HFFc6 (cell line): ENCODE measurements around the gene LMX1B. TPM values are rescaled to one million over a fixed set of nuclear protein-coding genes. Genes with fewer than 3 reads are reported as not detected.
"Not testable (repeated sequence)": the region's sequence is repeated elsewhere in the genome, so short reads cannot be mapped to it uniquely, and the experiment has no call there.

Experiments
- DNase-seq: peaks from one replicate; pipeline ENCODE4 v3.0.0-alpha.2; 2018
- H3K27ac Mint-ChIP-seq: 2 replicates; pipeline ENCODE4 v1.8.0; 2020; ENCODE audit warnings: mild to moderate bottlenecking, mixed read lengths
- H3K27me3 Mint-ChIP-seq: 2 replicates; pipeline ENCODE4 v1.8.0; 2021; ENCODE audit warnings: mild to moderate bottlenecking, moderate library complexity, mixed read lengths; ENCODE audit not compliant: insufficient read depth
- H3K36me3 Mint-ChIP-seq: 2 replicates; pipeline ENCODE4 v1.8.0; 2021; ENCODE audit warnings: low read depth, mixed read lengths
- H3K4me1 Mint-ChIP-seq: 2 replicates; pipeline ENCODE4 v1.8.0; 2020; ENCODE audit warnings: low read depth, mixed read lengths
- H3K4me3 Mint-ChIP-seq: 2 replicates; pipeline ENCODE4 v1.8.0; 2020; ENCODE audit warnings: mild to moderate bottlenecking, moderate library complexity, mixed read lengths
- H3K9me3 Mint-ChIP-seq: 2 replicates; pipeline ENCODE4 v1.8.0; 2020; ENCODE audit warnings: mild to moderate bottlenecking, mixed read lengths
- total RNA-seq, 6 experiments: library from RNA; stranded (reverse); fragmentation: NEBNext Ultra II Directional; extraction: Animal tissue kit (Norgen Biotek cat#: 25700); gene quantifications; 2 replicates in 1 of 6; 3 replicates in 5 of 6; pipeline ENCODE4 v1.2.3, GENCODE V29; 2021
- TF ChIP-seq, protein P1 (sequence below): fragments of 200-600 bp; sonication (generic); IDR thresholded peaks from 2 replicates; pipeline ENCODE4 v1.5.0; 2021; ENCODE audit warnings: antibody characterized with exemption, mild to moderate bottlenecking

LMX1B gene
- total RNA-seq, 6 experiments from 2014 or later = not detected

DNA sequence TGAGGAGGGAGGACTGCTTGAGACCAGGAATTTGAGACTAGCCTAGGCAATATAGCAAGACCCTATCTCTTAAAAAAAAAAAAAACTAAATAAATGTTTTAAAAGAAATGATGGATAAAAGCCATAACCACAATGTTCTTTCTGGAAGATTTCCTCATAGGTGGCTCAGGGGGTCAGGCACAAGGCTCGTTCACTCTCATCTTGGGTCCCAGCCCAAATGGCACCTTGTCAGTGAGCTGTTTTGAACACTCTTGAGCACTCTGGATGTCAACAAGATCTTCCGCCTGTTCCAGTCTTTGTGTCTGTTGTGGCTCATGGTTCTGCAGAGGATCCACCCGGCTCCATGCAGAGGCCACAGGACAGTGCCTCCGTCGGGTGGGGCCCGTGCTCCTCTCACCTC is 35.7 kb upstream of the LMX1B start:
- no peaks in the 10 kb centered on the region for H3K9me3 Mint-ChIP-seq
- H3K4me1 Mint-ChIP-seq = no peaks in the 10 kb centered on the region
- DNase-seq = no peak
- no peak overlapping the region for H3K4me3 Mint-ChIP-seq
- H3K27ac Mint-ChIP-seq = no peak overlapping the region
- TF ChIP-seq, protein P1, sequence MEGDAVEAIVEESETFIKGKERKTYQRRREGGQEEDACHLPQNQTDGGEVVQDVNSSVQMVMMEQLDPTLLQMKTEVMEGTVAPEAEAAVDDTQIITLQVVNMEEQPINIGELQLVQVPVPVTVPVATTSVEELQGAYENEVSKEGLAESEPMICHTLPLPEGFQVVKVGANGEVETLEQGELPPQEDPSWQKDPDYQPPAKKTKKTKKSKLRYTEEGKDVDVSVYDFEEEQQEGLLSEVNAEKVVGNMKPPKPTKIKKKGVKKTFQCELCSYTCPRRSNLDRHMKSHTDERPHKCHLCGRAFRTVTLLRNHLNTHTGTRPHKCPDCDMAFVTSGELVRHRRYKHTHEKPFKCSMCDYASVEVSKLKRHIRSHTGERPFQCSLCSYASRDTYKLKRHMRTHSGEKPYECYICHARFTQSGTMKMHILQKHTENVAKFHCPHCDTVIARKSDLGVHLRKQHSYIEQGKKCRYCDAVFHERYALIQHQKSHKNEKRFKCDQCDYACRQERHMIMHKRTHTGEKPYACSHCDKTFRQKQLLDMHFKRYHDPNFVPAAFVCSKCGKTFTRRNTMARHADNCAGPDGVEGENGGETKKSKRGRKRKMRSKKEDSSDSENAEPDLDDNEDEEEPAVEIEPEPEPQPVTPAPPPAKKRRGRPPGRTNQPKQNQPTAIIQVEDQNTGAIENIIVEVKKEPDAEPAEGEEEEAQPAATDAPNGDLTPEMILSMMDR = no peak
- H3K27me3 Mint-ChIP-seq = peaks cover 36% of the 10 kb centered on the region
- no peaks in the 10 kb centered on the region for H3K36me3 Mint-ChIP-seq

- H3K27me3 Mint-ChIP-seq = peaks cover 48% of the 10 kb centered on the region
- not testable (repeated sequence) for H3K9me3 Mint-ChIP-seq, H3K27ac Mint-ChIP-seq, DNase-seq, H3K4me1 Mint-ChIP-seq, H3K4me3 Mint-ChIP-seq, H3K36me3 Mint-ChIP-seq
Observed at GRCh38 chr9:126580319-126580718, 33.4 kb upstream of the LMX1B start.

GRCh38 chr9:126581893-126582292 is 31.8 kb upstream of the LMX1B start:
- Mint-ChIP-seq H3K27ac (no peak overlapping the region), H3K27me3 (peaks cover 64% of the 10 kb centered on the region), H3K4me3 (no peak overlapping the region), H3K36me3 (no peaks in the 10 kb centered on the region), H3K9me3 (no peaks in the 10 kb centered on the region; the same call in 1 of the 2 replicates), H3K4me1 (no peaks in the 10 kb centered on the region)
- TF ChIP-seq, protein P1 = no peak
- no peak for DNase-seq

DNA sequence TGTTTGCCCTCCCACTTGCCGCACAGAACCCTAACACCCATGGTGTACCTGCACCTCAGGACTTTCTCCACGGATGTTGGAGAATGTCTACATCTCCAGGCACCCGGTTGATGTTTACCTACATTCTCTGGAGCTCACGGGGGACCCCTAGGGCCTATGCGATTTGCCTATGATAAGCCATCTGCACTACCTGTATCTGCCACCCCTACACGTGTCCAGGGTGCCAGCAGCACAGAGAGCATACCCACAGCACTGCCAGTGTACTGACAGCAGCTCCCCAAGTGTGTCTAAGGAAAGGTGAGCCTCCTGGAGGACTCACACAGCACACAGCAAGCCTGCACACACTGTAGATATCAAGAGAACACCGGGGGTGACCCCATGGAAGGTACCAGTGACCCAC is 31.3 kb upstream of the LMX1B start:
- Mint-ChIP-seq H3K4me3 (no peak overlapping the region), H3K27me3 (peaks cover 68% of the 10 kb centered on the region), H3K4me1 (no peaks in the 10 kb centered on the region), H3K27ac (no peak overlapping the region), H3K36me3 (no peaks in the 10 kb centered on the region), H3K9me3 (no peaks in the 10 kb centered on the region; the same call in 1 of the 2 replicates)
- DNase-seq = no peak
- TF ChIP-seq, protein P1 = no peak

DNA sequence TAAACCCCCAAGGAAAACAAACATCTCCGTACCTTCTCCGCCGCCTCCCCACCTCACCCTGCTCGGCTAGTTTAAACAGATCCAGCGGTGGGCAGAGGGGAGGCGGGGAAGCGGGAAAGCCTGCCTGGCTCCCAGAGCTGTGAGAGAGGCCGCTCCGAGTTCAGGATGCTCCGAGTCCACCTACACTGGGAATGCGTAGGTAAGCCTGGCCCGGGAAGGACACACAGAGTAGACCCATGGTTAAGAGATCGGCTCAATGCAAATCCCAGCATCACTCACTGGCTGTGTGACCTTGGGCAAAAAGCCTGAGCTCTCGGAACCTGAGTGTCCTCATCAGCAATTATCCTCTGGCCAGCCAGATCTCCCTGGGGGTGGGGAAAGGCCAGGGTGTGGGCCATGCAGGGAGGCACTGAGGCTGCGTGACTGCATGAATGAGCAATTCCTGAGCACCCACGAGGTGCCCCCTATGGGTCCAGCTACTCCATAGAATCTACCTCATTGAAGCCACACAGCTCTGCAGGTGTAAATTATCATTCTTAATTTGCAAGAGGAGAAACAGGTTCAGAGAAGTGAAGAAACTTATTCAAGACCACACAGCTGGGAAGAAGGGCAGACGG is 30.5 kb upstream of the LMX1B start:
- no peaks in the 10 kb centered on the region; the same call in 1 of the 2 replicates for H3K9me3 Mint-ChIP-seq
- H3K4me1 Mint-ChIP-seq = no peaks in the 10 kb centered on the region
- H3K27me3 Mint-ChIP-seq = peaks cover 66% of the 10 kb centered on the region
- no peak for DNase-seq
- TF ChIP-seq, protein P1 = no peak
- H3K4me3 Mint-ChIP-seq = no peak overlapping the region
- no peak overlapping the region for H3K27ac Mint-ChIP-seq
- H3K36me3 Mint-ChIP-seq = no peaks in the 10 kb centered on the region

DNA sequence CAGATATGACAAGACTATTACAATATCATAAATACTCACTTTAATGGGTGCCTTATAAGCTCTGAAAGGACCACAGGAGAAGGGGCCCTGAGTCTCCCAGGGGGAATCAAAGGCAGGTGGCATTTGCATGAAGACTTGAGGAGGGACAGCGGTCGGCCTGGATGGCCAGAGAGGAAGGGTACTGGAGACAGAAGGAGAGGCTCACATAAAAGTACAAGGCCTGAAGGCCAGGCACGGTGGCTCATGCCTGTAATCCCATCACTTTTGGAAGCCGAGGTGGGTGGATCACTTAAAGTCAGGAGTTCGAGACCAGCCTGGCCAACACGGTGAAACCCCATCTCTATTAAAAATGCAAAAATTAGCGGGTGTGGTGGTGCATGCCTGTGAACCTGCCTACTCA is 29.1 kb upstream of the LMX1B start:
- Mint-ChIP-seq H3K36me3 (no peaks in the 10 kb centered on the region), H3K27ac (no peak overlapping the region), H3K4me1 (no peaks in the 10 kb centered on the region), H3K4me3 (no peak overlapping the region), H3K27me3 (peaks cover 62% of the 10 kb centered on the region), H3K9me3 (no peaks in the 10 kb centered on the region; the same call in 1 of the 2 replicates)
- TF ChIP-seq, protein P1 = no peak
- no peak for DNase-seq
